Kidney tubule cell (primary cell): Measurements from ENCODE around the gene MRPL46.
"Not testable (repeated sequence)": the region's sequence is repeated elsewhere in the genome, so short reads cannot be mapped to it uniquely, and the experiment has no call there.

Experiments
- DNase-seq: peaks from one replicate; pipeline ENCODE4 v3.0.0-alpha.2; 2018; ENCODE audit warnings: low spot score

Gene MRPL46

GRCh38 chr15:88477904-88478303 is 10.7 kb upstream of the MRPL46 start:
- no peak for DNase-seq

DNA sequence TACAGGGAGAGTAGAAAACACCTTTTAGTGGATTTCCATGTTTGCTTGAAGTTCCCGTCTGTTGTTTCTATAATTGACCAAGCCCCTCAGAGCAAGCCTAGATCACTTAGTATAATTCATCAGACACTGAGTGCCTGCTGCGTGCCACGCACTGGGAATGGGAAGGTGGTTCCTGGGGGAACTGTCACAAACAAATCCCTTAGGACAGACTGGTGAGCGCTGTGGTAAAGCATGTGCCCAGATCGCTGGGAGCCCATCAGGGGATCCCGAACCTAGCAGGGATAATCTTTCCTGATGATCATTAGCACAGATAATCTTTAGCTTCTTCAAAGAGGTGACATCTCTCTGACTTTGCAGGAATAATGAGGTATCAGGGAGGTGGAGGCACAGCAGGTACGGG is 9.9 kb upstream of the MRPL46 start:
- no peak for DNase-seq

DNA sequence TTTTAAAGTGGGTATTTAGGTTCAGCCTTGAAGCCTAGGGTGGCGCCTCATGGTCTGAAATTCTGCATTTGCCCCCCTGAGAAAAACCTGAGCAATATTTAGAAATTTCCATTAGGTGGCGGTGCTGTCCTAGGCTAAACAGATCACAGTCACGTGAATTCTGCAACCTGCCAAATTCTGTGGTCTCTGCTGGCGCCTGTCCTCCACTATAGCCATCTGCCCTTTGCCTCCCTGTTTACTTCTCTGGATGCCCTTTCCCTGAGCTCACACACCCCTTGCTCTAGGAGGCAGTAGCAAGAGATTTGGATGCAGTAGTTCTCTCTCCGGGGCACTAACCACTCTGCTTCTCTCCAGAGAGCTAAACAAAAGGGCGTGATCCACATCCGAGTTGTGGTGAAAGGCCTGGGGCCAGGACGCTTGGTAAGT is 9.5 kb upstream of the MRPL46 start:
- peak; percentile 45 for DNase-seq

DNA sequence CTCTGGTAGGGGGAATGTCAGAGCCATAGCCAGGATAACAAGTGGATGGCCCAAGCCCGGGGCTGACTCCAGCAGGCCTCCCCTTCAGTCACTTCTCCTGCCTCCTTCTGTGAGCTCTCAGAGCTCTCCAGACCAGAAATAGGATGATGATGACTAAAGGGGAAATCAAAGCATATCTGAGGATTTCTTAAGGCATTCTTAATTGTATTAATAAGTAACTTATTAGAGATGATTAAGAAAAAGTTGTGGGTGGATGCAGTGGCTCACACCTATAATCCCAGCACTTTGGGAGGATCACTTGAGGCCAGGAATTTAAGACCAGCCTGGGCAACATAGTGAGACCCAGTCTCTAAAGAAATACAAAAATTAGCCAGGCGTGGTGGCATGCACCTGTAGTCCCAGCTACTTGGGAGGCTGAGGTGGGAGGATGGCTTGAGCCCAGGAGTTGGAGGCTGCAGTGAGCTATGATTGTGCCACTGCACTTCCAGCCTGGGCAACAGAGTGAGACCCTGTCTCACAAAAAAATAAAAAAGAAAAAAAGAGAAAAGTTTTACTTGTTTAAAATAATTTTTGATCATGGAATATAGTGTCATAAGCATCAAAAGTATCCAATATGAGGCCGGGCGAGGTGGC is 6.6 kb upstream of the MRPL46 start:
- DNase-seq = peak; percentile 88

- DNase-seq = no peak
These were observed 5.0 kb upstream of the MRPL46 start for GRCh38 chr15:88472225-88472624.

- no peak for DNase-seq
These were observed 3.6 kb upstream of the MRPL46 start for GRCh38 chr15:88470625-88471372.

DNA sequence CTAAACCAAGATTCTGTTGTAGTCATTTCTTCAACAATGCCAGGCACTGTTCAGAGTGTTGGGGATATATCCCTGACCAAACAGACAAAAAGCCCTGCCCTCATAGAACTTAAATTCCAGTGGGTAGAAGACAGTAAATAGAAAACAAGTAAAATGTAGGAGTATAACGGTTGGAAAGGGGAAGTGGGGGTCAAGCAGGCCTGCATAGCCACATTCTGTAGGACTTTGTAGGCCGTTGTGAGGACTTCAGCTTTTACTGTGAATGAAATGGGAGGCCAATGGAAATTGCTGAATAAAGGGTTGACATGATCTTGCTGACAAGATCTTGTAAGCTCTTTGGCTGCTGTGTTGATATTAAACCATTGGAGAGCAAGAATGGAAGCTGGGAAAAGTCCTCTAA is 2.1 kb upstream of the MRPL46 start:
- no peak for DNase-seq

DNA sequence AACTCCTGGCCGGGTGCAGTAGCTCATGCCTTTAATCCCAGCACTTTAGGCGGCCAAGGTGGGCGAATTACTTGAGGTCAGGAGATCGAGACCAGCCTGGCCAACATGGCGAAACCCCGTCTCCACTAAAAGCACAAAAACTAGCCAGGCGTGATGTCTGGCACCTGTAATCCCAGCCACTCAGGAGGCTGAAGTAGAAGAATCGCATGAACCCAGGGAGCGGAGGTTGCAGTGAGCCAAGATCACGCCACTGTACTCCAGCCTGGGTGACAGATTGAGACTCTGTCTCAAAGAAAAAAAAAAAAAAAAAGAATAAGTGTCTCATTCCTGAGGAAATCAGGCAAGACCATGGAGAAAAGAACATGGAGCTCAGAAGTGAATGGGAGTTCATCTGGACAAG is 1.5 kb upstream of the MRPL46 start:
- not testable (repeated sequence) for DNase-seq

GRCh38 chr15:88467935-88468528 is 844 bp upstream of the MRPL46 start:
- DNase-seq = no peak

- DNase-seq = peak; percentile 72
These were observed 1.5 kb downstream of the MRPL46 start for GRCh38 chr15:88465633-88466224.

GRCh38 chr15:88463870-88464532 is 3.2 kb downstream of the MRPL46 start:
- no peak for DNase-seq

GRCh38 chr15:88456733-88457132 is 10.5 kb downstream of the MRPL46 start:
- no peak for DNase-seq

DNA sequence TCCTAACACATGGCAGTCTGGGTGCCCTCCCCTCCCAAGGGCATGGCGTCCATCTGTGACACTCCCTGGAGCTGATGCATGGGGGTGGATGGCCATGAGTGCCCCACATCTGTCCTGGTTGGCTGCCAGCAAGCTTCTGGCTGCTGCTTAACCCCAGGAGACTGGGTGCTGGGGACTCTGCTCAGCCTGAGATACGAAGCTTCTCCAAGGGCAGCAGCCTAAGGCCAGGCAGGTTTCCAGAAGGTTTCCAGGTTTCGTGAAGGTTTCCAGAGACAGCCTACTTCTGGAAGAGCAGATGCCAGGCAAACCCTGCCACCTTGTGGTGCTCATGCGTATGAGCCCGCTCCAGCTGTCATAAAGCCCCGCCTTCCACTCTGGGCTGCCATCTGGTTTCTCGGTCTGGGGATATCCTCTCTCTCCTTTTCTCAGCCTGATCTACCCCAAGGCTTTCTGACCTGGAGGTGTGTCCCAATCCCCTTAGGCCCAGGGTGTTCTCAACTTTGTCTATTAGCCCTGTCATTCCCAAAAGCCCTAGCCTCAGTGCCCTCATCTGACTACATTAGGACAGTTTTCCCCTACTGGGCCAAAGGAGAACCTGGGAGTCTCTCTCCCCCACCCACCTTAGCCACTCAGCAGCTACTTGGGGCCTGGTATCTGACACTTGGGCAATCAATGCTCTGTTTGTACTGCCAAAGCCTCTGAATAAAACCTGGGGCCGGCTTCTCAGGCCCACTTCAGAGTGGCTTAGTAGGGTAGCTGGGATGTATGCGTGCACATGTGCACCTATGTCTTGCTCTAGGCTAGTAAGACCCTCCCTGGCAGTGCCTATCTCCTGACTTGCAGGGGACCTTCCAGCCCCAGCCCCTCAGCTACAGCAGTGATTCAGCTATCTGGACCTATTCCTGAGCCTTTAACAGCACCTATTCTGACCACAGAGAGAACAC is 12.0 kb downstream of the MRPL46 start:
- peak; percentile 75 for DNase-seq

GRCh38 chr15:88454236-88454635 is 13.0 kb downstream of the MRPL46 start:
- peak; percentile 50 for DNase-seq

DNA sequence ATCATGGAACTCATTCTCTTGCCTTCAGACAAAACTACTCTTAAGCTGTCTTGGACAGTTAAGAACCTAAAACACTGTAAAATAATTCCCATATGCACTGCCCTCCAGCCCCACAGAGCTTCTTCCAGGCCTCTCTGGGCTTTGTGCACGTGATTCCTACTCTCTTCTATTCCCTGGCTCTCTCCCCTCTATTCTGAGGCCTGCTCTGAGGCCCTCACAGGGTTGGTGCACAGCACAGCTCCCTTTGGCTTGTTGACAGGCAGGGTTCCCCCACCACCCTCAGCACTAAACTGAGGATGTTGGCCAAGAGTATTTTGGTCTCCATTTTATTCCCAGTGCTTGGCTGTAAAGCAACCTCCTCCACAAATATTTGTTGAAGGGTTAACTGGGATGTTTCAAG is 13.5 kb downstream of the MRPL46 start:
- no peak for DNase-seq

GRCh38 chr15:88450125-88450798 is 16.9 kb downstream of the MRPL46 start:
- DNase-seq = peak; percentile 72

- no peak for DNase-seq
These were observed 17.6 kb downstream of the MRPL46 start for GRCh38 chr15:88449581-88449980.

DNA sequence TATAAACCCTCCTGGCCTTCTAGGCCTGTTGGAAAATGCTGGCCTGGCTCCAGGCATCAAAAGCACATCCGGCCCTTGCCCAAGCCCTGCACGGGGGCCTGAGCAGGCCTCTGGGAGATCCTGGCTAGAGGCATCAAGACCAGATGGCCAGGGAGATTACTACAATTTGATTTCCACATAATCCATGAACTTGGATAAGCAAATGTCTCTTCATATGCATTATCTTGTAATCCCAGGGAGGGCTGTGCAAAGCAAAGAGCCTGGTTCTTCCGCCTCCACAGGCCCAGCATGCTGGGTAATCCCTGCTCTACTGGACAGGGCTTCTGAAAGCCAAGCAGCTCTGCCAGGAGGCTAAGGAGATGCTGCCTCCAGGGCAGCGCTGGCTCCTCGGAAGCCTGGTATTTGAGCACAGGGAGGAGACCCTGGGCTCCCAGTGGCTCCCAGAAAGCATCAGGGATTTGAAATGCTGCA is 18.2 kb downstream of the MRPL46 start:
- no peak for DNase-seq

DNA sequence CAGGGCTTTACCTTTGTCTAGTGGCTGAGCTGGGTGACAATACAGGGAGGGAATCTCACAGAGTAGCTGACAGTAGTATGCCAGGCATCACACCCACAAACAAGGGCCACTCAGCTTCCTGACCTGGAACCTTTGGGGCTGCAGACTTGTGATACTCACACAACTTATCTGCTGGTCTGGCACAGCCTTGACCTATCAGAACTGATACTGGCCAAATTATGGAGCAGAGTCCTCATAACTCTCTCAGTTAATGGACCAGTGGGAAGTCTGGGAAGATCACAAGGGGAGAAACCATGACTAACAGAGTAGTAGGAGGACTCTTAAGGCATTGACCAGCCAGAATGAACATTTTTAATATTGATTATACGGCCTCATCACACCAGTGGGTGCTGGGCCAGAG is 19.4 kb downstream of the MRPL46 start:
- no peak for DNase-seq

DNA sequence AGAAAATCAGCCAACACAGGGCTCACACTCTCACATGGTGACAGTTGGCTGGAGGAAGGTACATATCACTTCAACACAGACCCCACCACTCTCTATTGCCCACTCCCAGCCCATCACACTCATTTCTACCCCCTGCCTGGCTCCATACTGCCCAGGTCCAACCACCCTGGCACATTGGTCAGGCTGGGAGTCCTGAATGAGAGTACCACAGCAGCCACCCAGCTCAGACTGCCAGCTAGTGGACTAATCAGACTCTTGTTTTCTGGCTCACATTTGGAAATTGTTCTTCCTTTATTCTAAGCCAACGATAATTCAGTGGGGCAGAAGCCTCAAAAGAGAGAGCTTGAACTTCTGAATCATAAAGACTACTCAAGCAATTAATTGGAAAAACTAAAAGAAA is 20.0 kb downstream of the MRPL46 start:
- peak; percentile 31 for DNase-seq
